NCI-H345 (cell line): Measurements from ENCODE around the gene CTIF.

Source experiments
- DNase-seq: peaks from one replicate; lab custom pipeline; 2025; lab: John Stamatoyannopoulos, UW

CTIF gene

GRCh38 chr18:48887294-48887904 is 348.6 kb downstream of the CTIF start:
- DNase-seq: no peak

- DNase-seq: no peak
These were observed 349.3 kb downstream of the CTIF start for GRCh38 chr18:48887905-48888772.

GRCh38 chr18:48888773-48889080 is 349.9 kb downstream of the CTIF start:
- no peak for DNase-seq

- no peak for DNase-seq
These were observed 350.5 kb downstream of the CTIF start for GRCh38 chr18:48889115-48889941.

GRCh38 chr18:48889981-48890762 is 351.3 kb downstream of the CTIF start:
- no peak for DNase-seq

GRCh38 chr18:48891721-48892120 is 352.9 kb downstream of the CTIF start:
- DNase-seq: no peak

GRCh38 chr18:48892146-48892855 is 353.5 kb downstream of the CTIF start:
- DNase-seq: peak; percentile 54

GRCh38 chr18:48893061-48893607 is 354.3 kb downstream of the CTIF start:
- no peak for DNase-seq

GRCh38 chr18:48893608-48894600 is 355.1 kb downstream of the CTIF start:
- DNase-seq: no peak

GRCh38 chr18:48894799-48895346 is 356.0 kb downstream of the CTIF start:
- DNase-seq: no peak

GRCh38 chr18:48896326-48896874 is 357.6 kb downstream of the CTIF start:
- DNase-seq: no peak

GRCh38 chr18:48896875-48897511 is 358.2 kb downstream of the CTIF start:
- no peak for DNase-seq

GRCh38 chr18:48897531-48897930 is 358.7 kb downstream of the CTIF start:
- DNase-seq: no peak

- no peak for DNase-seq
These were observed 359.7 kb downstream of the CTIF start for GRCh38 chr18:48898521-48898920.

- DNase-seq: no peak
These were observed 360.8 kb downstream of the CTIF start for GRCh38 chr18:48899558-48900174.

- DNase-seq: no peak
These were observed 361.6 kb downstream of the CTIF start for GRCh38 chr18:48900469-48900868.

- DNase-seq: no peak
These were observed 362.6 kb downstream of the CTIF start for GRCh38 chr18:48901145-48902022.
